Subcutaneous adipose tissue (tissue), 4 donors: ENCODE data around the gene CENPS. TPM values are rescaled to one million over a fixed set of nuclear protein-coding genes. Genes with fewer than 3 reads are reported as not detected.

Experiments used
- CTCF ChIP-seq: fragments of 450-650 bp; IDR thresholded peaks from one replicate; pipeline ENCODE4 v1.5.1; 2016; ENCODE audit warnings: low read depth, mild to moderate bottlenecking, control low read depth, antibody characterized with exemption, moderate library complexity
- total RNA-seq, 4 donors: library from RNA; depleted of rRNA; stranded (reverse); fragments of >200 nt; gene quantifications; one replicate each; pipeline ENCODE4 v1.1.0, GENCODE V29; 2016

The CENPS gene
- total RNA-seq, 4 donors from 2014 or later, result 3.3 to 11.9 (median 4.7) TPM

- TF ChIP-seq CTCF, result no peak
Observed at GRCh38 chr1:10424651-10425050, 5.6 kb upstream of the CENPS start.

- TF ChIP-seq CTCF, result no peak
Observed at GRCh38 chr1:10428984-10429383, 1.2 kb upstream of the CENPS start.

GRCh38 chr1:10429868-10430215 lies 391 bp upstream of the CENPS start:
- TF ChIP-seq CTCF, result no peak

- TF ChIP-seq CTCF, result no peak
Observed at GRCh38 chr1:10431070-10431730, 967 bp downstream of the CENPS start.

GRCh38 chr1:10432910-10433700 lies 2.9 kb downstream of the CENPS start:
- no peak for TF ChIP-seq CTCF

GRCh38 chr1:10433790-10434189 lies 3.6 kb downstream of the CENPS start:
- no peak for TF ChIP-seq CTCF

- no peak for TF ChIP-seq CTCF
Observed at GRCh38 chr1:10434590-10434989, 4.4 kb downstream of the CENPS start.
